OCI-LY3 (cell line): ENCODE data around the gene SHISA8.

Experiments
- EZH2phosphoT487 ChIP-seq: fragments of 200-600 bp; shearing (Covaris generic); IDR thresholded peaks from 2 replicates; pipeline ENCODE4 v1.6.1; 2018; ENCODE audit warnings: antibody characterized with exemption, mixed run types, low read depth
- TF ChIP-seq, protein P1 (sequence below): fragments of 200-600, 300-600 bp; sonication (generic); IDR thresholded peaks from 2 replicates; pipeline ENCODE4 v1.5.1; 2014; ENCODE audit warnings: antibody characterized with exemption, low read length, low read depth

DNA sequence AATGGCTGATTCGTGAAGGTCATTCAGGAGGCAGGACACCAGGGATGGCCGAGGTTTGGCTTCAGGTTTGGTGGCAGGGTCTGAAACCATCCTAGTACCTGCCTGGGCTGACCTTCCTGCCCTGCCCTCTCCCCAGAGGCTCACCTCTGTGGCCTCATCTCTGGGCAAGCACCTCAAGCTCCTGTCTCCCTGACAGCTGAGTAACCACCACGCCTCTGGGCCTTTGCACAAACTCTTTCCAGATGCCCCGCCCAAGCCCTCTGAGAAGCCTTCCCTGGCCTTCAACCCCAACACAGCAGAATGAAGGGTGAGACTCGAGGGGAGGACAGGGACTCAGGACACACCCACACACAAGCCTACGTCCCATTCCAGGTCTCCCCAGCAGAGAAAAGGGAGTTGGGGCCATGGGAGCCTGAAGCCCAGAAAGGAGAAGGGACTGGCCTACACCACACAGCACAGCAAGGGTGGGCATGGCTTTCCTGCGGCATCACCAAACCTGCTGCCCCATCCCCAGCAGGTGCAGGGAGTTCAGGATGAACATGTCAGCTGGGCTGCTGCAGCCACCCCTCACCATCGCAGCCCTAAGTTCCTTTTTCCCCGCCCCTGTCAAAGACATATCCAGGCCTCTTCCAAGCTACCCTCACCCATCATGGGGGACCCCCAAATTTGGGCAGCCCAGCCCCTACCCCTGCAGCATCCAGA is 2.4 kb downstream of the SHISA8 start:
- TF ChIP-seq, protein P1, sequence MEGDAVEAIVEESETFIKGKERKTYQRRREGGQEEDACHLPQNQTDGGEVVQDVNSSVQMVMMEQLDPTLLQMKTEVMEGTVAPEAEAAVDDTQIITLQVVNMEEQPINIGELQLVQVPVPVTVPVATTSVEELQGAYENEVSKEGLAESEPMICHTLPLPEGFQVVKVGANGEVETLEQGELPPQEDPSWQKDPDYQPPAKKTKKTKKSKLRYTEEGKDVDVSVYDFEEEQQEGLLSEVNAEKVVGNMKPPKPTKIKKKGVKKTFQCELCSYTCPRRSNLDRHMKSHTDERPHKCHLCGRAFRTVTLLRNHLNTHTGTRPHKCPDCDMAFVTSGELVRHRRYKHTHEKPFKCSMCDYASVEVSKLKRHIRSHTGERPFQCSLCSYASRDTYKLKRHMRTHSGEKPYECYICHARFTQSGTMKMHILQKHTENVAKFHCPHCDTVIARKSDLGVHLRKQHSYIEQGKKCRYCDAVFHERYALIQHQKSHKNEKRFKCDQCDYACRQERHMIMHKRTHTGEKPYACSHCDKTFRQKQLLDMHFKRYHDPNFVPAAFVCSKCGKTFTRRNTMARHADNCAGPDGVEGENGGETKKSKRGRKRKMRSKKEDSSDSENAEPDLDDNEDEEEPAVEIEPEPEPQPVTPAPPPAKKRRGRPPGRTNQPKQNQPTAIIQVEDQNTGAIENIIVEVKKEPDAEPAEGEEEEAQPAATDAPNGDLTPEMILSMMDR = no peak
- no peak for TF ChIP-seq EZH2phosphoT487
